Astrocyte (in vitro differentiated cells and primary cell): ENCODE results near the gene CD1D.

Experiments
- CTCF ChIP-seq: IDR thresholded peaks from 2 replicates; pipeline ENCODE4 v1.5.1; 2011; ENCODE audit warnings: low read depth, mild to moderate bottlenecking, inconsistent platforms, low read length, moderate library complexity; ENCODE audit not compliant: insufficient read depth
- EZH2 ChIP-seq: IDR thresholded peaks from 2 replicates; pipeline ENCODE4 v1.6.1; 2012; ENCODE audit warnings: mild to moderate bottlenecking, low read length, inconsistent platforms; ENCODE audit not compliant: insufficient read depth

- TF ChIP-seq CTCF: no peak
- no peak for TF ChIP-seq EZH2
These were observed 35.4 kb upstream of the CD1D start for GRCh38 chr1:158145173-158145719.
